Breast epithelium (tissue), 3 donors: ENCODE data around the gene CACNA2D4.

Source experiments
- CTCF ChIP-seq, 3 donors: fragments of 450-650 bp; IDR thresholded peaks; one replicate each; pipeline ENCODE4 v1.5.1; 2016 to 2017; ENCODE audit warnings: antibody characterized with exemption in 3 of 3, mild to moderate bottlenecking in 3 of 3, moderate library complexity in 3 of 3
- POLR2A ChIP-seq: fragments of 450-650 bp; IDR thresholded peaks from one replicate; pipeline ENCODE4 v1.6.1; 2016; ENCODE audit warnings: antibody characterized with exemption, mild to moderate bottlenecking, moderate library complexity

- TF ChIP-seq POLR2A: no peak
- TF ChIP-seq CTCF (IDR thresholded peaks at IDR 0.05): no peak
Measured at GRCh38 chr12:1838994-1839365, 79.5 kb downstream of the CACNA2D4 start.
